Measurements from ENCODE around the gene RAD51B. TPM values are rescaled to one million over a fixed set of nuclear protein-coding genes. Genes with fewer than 3 reads are reported as not detected.

The RAD51B gene
- total RNA-seq, 1 donor from 2014 or later, result 28.5 TPM

- Histone ChIP-seq H3K36me3 (no peaks in the 10 kb centered on the region), H3K27ac (no peak overlapping the region), H3K4me1 (peaks cover 49% of the 10 kb centered on the region)
Measured at GRCh38 chr14:68160779-68161546, 341.4 kb downstream of the RAD51B start.

DNA sequence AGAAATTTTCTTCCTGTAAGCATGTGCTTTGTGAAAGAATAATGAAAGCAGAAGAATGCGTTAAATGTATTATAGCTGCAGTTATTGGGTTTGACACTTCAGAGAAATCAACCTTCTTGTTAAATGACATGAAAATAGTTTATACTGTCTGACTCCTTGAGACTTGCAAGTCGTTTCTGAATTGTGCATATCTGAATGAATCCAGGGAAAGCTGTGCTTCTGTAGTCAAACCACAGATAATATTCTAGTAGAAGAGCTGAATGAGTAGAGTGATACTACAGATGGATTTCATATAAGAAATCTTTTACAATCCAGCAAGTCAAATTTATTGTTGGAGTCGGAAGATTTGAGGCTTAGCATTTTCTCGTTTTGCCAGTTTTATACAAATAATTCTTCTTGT is 343.3 kb downstream of the RAD51B start:
- no peaks in the 10 kb centered on the region for H3K27me3 ChIP-seq
- H3K27ac ChIP-seq, result no peak overlapping the region
- no peaks in the 10 kb centered on the region for H3K36me3 ChIP-seq
- no peak overlapping the region for H3K4me3 ChIP-seq
- intact Hi-C loops (cut with DNase I), result no loop called here
- TF ChIP-seq POLR2A (IDR thresholded peaks at IDR 0.05) (no peak), POLR2AphosphoS5 (IDR thresholded peaks at IDR 0.05; ENCODE audit: insufficient read depth in 1 of 2, low read depth in 1 of 2) (no peak), CTCF (IDR thresholded peaks at IDR 0.05) (no peak)
- no peak for DNase-seq (ENCODE audit: extremely low spot score in 2 of 2)
- H3K9me3 ChIP-seq, result no peaks in the 10 kb centered on the region
- peaks cover 52% of the 10 kb centered on the region for H3K4me1 ChIP-seq

More at GRCh38 chr14:68160779-68161546, 341.4 kb downstream of the RAD51B start:
- no peak for DNase-seq (ENCODE audit: extremely low spot score in 2 of 2)
- no peak overlapping the region for H3K4me3 ChIP-seq
- no peaks in the 10 kb centered on the region for H3K9me3 ChIP-seq
- intact Hi-C loops (cut with DNase I), result no loop called here
- no peaks in the 10 kb centered on the region for H3K27me3 ChIP-seq
- no peak for TF ChIP-seq POLR2A (IDR thresholded peaks at IDR 0.05)
- peak in 1 of 2 donors; percentile 31 for TF ChIP-seq POLR2AphosphoS5 (IDR thresholded peaks at IDR 0.05; ENCODE audit: insufficient read depth in 1 of 2, low read depth in 1 of 2)
- TF ChIP-seq CTCF (IDR thresholded peaks at IDR 0.05), result no peak

DNA sequence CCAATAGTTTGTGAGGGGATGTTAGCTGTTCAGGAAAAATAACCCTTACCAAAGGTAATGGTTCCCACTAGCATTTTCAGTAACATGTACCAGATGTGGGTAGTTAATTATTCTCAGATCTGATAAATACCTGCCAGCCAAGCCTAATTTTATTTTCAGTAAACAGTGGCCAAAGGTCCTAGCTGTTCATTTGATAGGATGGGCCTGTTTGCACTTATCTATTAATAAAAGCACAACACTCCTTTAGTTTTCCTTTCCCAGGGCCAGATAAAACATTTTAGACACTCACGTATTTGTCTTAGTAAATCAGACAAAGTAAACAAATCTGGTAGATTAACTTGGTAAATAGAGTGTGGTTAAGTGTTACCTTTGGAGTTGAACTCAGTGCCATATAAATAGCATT is 345.1 kb downstream of the RAD51B start:
- intact Hi-C loops (cut with DNase I), result no loop called here
- DNase-seq (ENCODE audit: extremely low spot score in 2 of 2), result no peak
- Histone ChIP-seq H3K27ac (peak overlapping the region; percentile 40), H3K4me1 (peaks cover 59% of the 10 kb centered on the region), H3K4me3 (no peak overlapping the region), H3K36me3 (no peaks in the 10 kb centered on the region), H3K27me3 (no peaks in the 10 kb centered on the region), H3K9me3 (no peaks in the 10 kb centered on the region)
- TF ChIP-seq CTCF (IDR thresholded peaks at IDR 0.05) (no peak), POLR2AphosphoS5 (IDR thresholded peaks at IDR 0.05; ENCODE audit: insufficient read depth in 1 of 2, low read depth in 1 of 2) (no peak), POLR2A (IDR thresholded peaks at IDR 0.05) (no peak)

GRCh38 chr14:68165274-68165843 is 345.8 kb downstream of the RAD51B start:
- H3K27ac ChIP-seq, result peak overlapping the region; percentile 40
- TF ChIP-seq POLR2AphosphoS5 (IDR thresholded peaks at IDR 0.05; ENCODE audit: insufficient read depth in 1 of 2, low read depth in 1 of 2), result no peak
- no peak for TF ChIP-seq CTCF (IDR thresholded peaks at IDR 0.05)
- H3K36me3 ChIP-seq, result no peaks in the 10 kb centered on the region
- DNase-seq (ENCODE audit: extremely low spot score in 2 of 2), result no peak
- intact Hi-C loops (cut with DNase I), result no loop called here
- H3K4me1 ChIP-seq, result peaks cover 59% of the 10 kb centered on the region
- no peaks in the 10 kb centered on the region for H3K9me3 ChIP-seq
- no peak overlapping the region for H3K4me3 ChIP-seq
- H3K27me3 ChIP-seq, result no peaks in the 10 kb centered on the region

Data from vagina (tissue), 2 donors.